Endodermal cell (in vitro differentiated cells): ENCODE measurements around the gene RASGRF2. TPM values are rescaled to one million over a fixed set of nuclear protein-coding genes. Genes with fewer than 3 reads are reported as not detected.
"Not testable (repeated sequence)": the region's sequence is repeated elsewhere in the genome, so short reads cannot be mapped to it uniquely, and the experiment has no call there.

Experiments
- DNase-seq: peaks from one replicate; pipeline ENCODE4 v3.0.0-alpha.2; 2017
- H3K27ac ChIP-seq: 2 replicates; pipeline ENCODE4 v1.5.1; 2013; ENCODE audit warnings: mild to moderate bottlenecking, low read depth, low read length, moderate library complexity
- H3K27me3 ChIP-seq: 2 replicates; pipeline ENCODE4 v1.6.1; 2013; ENCODE audit warnings: mild to moderate bottlenecking, low read length, moderate library complexity; ENCODE audit not compliant: insufficient read depth, control insufficient read depth, poor library complexity, severe bottlenecking
- H3K36me3 ChIP-seq: 2 replicates; pipeline ENCODE4 v1.7.0; 2013; ENCODE audit warnings: mild to moderate bottlenecking, low read length, moderate library complexity; ENCODE audit not compliant: control insufficient read depth, insufficient read depth
- H3K4me1 ChIP-seq: one replicate; pipeline ENCODE4 v1.7.0; 2013; ENCODE audit warnings: low read length; ENCODE audit not compliant: control insufficient read depth, insufficient read depth
- H3K4me3 ChIP-seq: 2 replicates; pipeline ENCODE4 v1.5.1; 2013; ENCODE audit warnings: mild to moderate bottlenecking, low read length, moderate library complexity
- H3K9ac ChIP-seq: 2 replicates; pipeline ENCODE4 v1.6.1; 2013; ENCODE audit warnings: mild to moderate bottlenecking, low read length, moderate library complexity; ENCODE audit not compliant: poor library complexity, severe bottlenecking; ENCODE audit errors: extremely low read depth
- H3K9me3 ChIP-seq: 2 replicates; pipeline ENCODE4 v1.6.1; 2013; ENCODE audit warnings: mild to moderate bottlenecking, low read length, moderate library complexity; ENCODE audit not compliant: control insufficient read depth
- H3K27ac Mint-ChIP-seq: 2 replicates; pipeline ENCODE4 v1.8.0; 2020; ENCODE audit warnings: mixed read lengths
- H3K27me3 Mint-ChIP-seq: 2 replicates; pipeline ENCODE4 v1.8.0; 2021; ENCODE audit warnings: mild to moderate bottlenecking, mixed read lengths; ENCODE audit not compliant: insufficient read depth
- H3K36me3 Mint-ChIP-seq: 2 replicates; pipeline ENCODE4 v1.8.0; 2020; ENCODE audit warnings: low read depth, mixed read lengths
- H3K4me1 Mint-ChIP-seq: 2 replicates; pipeline ENCODE4 v1.8.0; 2020; ENCODE audit warnings: mixed read lengths
- H3K4me3 Mint-ChIP-seq: 2 replicates; pipeline ENCODE4 v1.8.0; 2020; ENCODE audit warnings: mild to moderate bottlenecking, moderate library complexity, mixed read lengths
- H3K9me3 Mint-ChIP-seq: 2 replicates; pipeline ENCODE4 v1.8.0; 2020; ENCODE audit warnings: mild to moderate bottlenecking, mixed read lengths
- CTCF ChIP-seq: fragments of 200-600 bp; sonication (generic); conservative IDR thresholded peaks from 2 replicates; pipeline ENCODE4 v1.5.0; 2021; ENCODE audit warnings: antibody characterized with exemption, mild to moderate bottlenecking
- WGBS, 2 experiments: methylation state at CpG; one replicate each; pipeline versions ENCODE4 v1.1.5 to v1.1.7; 2013; ENCODE audit warnings: missing lambda C conversion rate in 2 of 2, mixed read lengths in 1 of 2; ENCODE audit not compliant: insufficient coverage in 1 of 2, insufficient read length in 1 of 2; 5-methylcytosine and 5-hydroxymethylcytosine counted together
- total RNA-seq, 2 donors: library from RNA; stranded (reverse); fragmentation: NEBNext Ultra II Directional in 1 of 2; extraction: Animal tissue kit (Norgen Biotek cat#: 25700) in 1 of 2; gene quantifications; 2 replicates in 1 of 2; 3 replicates in 1 of 2; pipeline ENCODE4 v1.2.1, GENCODE V29; 2021

Gene RASGRF2
- total RNA-seq, 2 donors from 2014 or later = 0.64 to 14.4 TPM

DNA sequence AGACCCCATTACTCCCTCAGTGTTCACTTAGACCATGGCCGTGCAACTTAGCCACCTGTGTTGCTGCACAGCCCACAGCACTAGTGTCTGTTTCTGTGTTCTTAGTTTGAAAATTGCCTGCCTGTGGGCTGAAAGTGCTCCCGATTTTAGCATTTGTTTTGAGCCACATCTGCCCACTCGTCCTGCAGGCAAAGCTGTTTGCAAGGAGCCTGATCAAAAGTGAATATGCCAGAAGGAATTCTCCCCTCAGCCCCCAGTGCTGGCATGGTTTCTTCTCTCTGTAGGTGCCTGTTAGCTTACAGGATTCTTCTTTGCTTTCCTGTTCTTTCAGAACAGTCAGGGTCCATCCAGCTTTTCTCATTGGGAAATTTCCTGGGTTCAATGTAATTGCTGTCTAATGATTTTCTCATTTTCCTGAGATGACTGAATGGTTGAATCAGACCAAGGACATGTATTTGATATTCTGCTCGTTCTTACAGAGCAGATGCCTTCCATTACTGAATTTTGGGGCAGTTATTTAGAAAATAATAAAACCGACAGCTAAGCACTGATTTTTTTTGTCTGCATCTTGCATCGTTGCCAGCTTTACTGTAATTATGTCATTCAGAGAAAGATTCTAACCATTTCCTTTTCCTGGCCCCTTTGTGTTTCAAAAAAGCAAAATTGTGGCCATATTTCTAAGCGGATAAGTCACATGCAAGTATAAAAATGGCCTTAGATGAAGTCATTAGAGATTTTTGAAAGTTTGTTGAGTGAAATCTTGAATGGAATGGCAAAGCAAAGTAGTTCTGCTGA, 161.9 kb downstream of the RASGRF2 start:
- Mint-ChIP-seq H3K4me3 (no peak overlapping the region), H3K27ac (no peak overlapping the region), H3K36me3 (no peaks in the 10 kb centered on the region), H3K4me1 (peaks cover 2% of the 10 kb centered on the region), H3K9me3 (no peaks in the 10 kb centered on the region), H3K27me3 (no peaks in the 10 kb centered on the region)
- Histone ChIP-seq H3K4me3 (no peak overlapping the region), H3K36me3 (no peaks in the 10 kb centered on the region), H3K27me3 (no peaks in the 10 kb centered on the region), H3K9ac (no peak overlapping the region), H3K4me1 (no peaks in the 10 kb centered on the region), H3K9me3 (no peaks in the 10 kb centered on the region), H3K27ac (no peak overlapping the region)
- DNase-seq = no peak
- TF ChIP-seq CTCF = no peak
- WGBS, 2 experiments = 86% methylated on average over 6 to 7 of the region's 7 CpGs

DNA sequence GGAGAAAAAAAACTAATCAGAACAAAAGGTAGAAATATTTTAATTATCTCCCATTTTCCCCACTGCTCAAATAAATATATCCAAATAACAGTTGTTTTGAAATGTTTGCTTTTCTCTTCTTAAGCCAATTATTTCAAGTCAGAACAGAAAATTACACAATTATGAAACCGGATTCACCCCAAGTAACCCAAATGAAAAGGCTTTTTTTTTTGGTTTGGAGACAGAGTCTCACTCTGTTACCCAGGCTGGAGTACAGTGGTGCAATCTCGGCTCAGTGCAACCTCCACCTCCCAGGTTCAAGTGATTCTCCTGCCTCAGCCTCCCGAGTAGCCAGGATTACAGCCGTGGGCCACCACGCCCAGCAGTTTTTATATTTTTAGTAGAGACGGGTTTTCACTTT, 164.5 kb downstream of the RASGRF2 start:
- H3K4me3 Mint-ChIP-seq, H3K36me3 Mint-ChIP-seq, H3K4me1 ChIP-seq, H3K27me3 ChIP-seq, H3K27ac Mint-ChIP-seq, H3K36me3 ChIP-seq, H3K4me1 Mint-ChIP-seq, H3K9ac ChIP-seq, DNase-seq, H3K27me3 Mint-ChIP-seq, H3K9me3 ChIP-seq, H3K4me3 ChIP-seq, H3K27ac ChIP-seq, H3K9me3 Mint-ChIP-seq: not testable (repeated sequence)
- 84 to 92% methylated on average over 6 of the region's 6 CpGs for WGBS, 2 experiments

- no peak for DNase-seq
- H3K4me1 ChIP-seq = peaks cover 5% of the 10 kb centered on the region
- WGBS, 2 experiments = 96 to 97% methylated on average over 7 of the region's 7 CpGs
- no peaks in the 10 kb centered on the region for H3K36me3 ChIP-seq
- no peak overlapping the region for H3K27ac ChIP-seq
- no peak overlapping the region for H3K4me3 Mint-ChIP-seq
- no peaks in the 10 kb centered on the region for H3K27me3 Mint-ChIP-seq
- no peak overlapping the region for H3K4me3 ChIP-seq
- no peaks in the 10 kb centered on the region for H3K9me3 Mint-ChIP-seq
- peaks cover 3% of the 10 kb centered on the region for H3K36me3 Mint-ChIP-seq
- H3K9ac ChIP-seq = no peak overlapping the region
- H3K27me3 ChIP-seq = no peaks in the 10 kb centered on the region
- TF ChIP-seq CTCF = no peak
- H3K27ac Mint-ChIP-seq = no peak overlapping the region
- no peaks in the 10 kb centered on the region for H3K9me3 ChIP-seq
- H3K4me1 Mint-ChIP-seq = peaks cover 18% of the 10 kb centered on the region
These were observed 165.8 kb downstream of the RASGRF2 start for GRCh38 chr5:81125959-81126358.
